B cell (primary cell): Measurements from ENCODE around the gene SFXN1.

Source experiments
- EZH2 ChIP-seq: IDR thresholded peaks from 2 replicates; pipeline ENCODE4 v1.6.1; 2012; ENCODE audit warnings: borderline replicate concordance, low read depth, mild to moderate bottlenecking, moderate library complexity, low read length; ENCODE audit not compliant: insufficient read depth, poor library complexity, severe bottlenecking
- TF ChIP-seq, protein P1 (sequence below): fragments of 200-600 bp; IDR thresholded peaks from one replicate; pipeline ENCODE4 v1.8.0; 2022; ENCODE audit warnings: antibody characterized with exemption, mild to moderate bottlenecking

DNA sequence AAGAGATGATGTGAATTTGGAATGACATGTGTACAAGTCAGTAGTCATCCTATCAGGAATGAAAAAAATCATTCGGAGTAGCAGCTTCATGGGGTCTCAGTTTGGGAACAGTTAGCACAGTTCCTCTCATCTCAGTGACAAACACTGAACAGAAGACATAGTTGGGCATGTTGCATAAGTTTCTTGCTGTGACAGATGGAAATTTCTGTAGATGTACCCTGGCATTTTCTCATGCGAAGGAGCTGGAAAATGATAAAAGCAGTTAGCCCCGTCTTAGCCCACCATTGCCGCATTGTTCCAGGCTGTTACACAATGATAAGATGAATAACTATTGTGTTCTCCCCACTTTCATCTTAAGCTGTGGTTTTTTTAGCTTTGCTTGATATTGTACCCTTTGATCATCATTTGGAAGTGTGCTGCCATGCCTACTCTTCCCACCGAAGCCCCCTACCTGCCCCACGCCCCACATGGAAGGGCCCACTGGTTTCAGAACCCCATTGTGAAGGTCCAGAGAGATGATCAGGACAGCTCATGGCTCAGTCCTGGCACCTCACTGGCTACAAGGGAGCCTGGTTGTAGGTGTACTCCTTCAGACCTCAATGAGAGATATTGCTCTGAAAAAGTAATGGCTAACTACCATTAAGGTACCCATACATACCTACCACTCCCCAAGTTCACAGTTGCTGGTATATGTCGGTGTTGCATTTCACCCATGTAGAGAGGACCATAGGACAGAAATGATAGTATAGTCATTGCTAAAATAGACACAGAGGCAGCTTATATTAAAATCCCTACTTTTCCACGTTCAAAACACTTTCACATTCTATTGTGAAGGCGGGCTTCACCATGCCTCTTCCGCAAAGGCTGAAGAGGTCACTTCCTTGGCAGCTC, 38.8 kb downstream of the SFXN1 start:
- no peak for TF ChIP-seq EZH2
- TF ChIP-seq, protein P1, sequence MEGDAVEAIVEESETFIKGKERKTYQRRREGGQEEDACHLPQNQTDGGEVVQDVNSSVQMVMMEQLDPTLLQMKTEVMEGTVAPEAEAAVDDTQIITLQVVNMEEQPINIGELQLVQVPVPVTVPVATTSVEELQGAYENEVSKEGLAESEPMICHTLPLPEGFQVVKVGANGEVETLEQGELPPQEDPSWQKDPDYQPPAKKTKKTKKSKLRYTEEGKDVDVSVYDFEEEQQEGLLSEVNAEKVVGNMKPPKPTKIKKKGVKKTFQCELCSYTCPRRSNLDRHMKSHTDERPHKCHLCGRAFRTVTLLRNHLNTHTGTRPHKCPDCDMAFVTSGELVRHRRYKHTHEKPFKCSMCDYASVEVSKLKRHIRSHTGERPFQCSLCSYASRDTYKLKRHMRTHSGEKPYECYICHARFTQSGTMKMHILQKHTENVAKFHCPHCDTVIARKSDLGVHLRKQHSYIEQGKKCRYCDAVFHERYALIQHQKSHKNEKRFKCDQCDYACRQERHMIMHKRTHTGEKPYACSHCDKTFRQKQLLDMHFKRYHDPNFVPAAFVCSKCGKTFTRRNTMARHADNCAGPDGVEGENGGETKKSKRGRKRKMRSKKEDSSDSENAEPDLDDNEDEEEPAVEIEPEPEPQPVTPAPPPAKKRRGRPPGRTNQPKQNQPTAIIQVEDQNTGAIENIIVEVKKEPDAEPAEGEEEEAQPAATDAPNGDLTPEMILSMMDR, result no peak
